H1 (cell line): Measurements from ENCODE around the gene FASLG. TPM values are rescaled to one million over a fixed set of nuclear protein-coding genes. Genes with fewer than 3 reads are reported as not detected.

Source experiments
- CTCF ChIA-PET: fragments of 300-600 bp; sonication (Branson Sonifier 250); formaldehyde crosslinking; loops from one replicate; lab custom pipeline; 2021; ENCODE audit not compliant: partially characterized antibody; lab: Charles Lee
- POLR2A ChIA-PET: fragments of 300-600 bp; sonication (Branson Sonifier 250); formaldehyde crosslinking; loops from one replicate; lab custom pipeline; 2021; ENCODE audit warnings: inconsistent platforms; ENCODE audit not compliant: partially characterized antibody; lab: Charles Lee
- DNase-seq, 2 experiments: peaks; one replicate each; pipeline versions ENCODE4 v3.0.0 to v3.0.0-alpha.2; 2010 to 2022; ENCODE audit warnings: low spot score in 2 of 2, low read depth in 1 of 2, mixed read lengths in 1 of 2
- FAIRE-seq: peaks from 2 replicates; lab custom pipeline; 2011; peaks lifted over from hg19 to GRCh38; lab: Jason Lieb, UNC
- H2AFZ ChIP-seq: 2 replicates; pipeline ENCODE4 v1.8.1; 2012; ENCODE audit warnings: low read length, inconsistent platforms
- H2AK5ac ChIP-seq: 2 replicates; pipeline ENCODE4 v1.6.1; 2013; ENCODE audit warnings: low read depth, low read length
- H2BK120ac ChIP-seq: replicated peaks from 2 replicates; pipeline ENCODE3; 2013; ENCODE audit warnings: low read depth, low read length, inconsistent platforms
- H2BK12ac ChIP-seq: 2 replicates; pipeline ENCODE4 v1.6.1; 2013; ENCODE audit warnings: low read depth, low read length
- H2BK15ac ChIP-seq: 2 replicates; pipeline ENCODE4 v1.6.1; 2013; ENCODE audit warnings: low read length
- H2BK20ac ChIP-seq: 2 replicates; pipeline ENCODE4 v1.6.1; 2013; ENCODE audit warnings: low read length
- H2BK5ac ChIP-seq: 2 replicates; pipeline ENCODE4 v1.6.1; 2013; ENCODE audit warnings: low read depth, low read length
- H3K14ac ChIP-seq: 2 replicates; pipeline ENCODE4 v1.6.1; 2013; ENCODE audit warnings: inconsistent platforms; ENCODE audit not compliant: insufficient read length
- H3K18ac ChIP-seq: 2 replicates; pipeline ENCODE4 v1.6.1; 2013; ENCODE audit warnings: low read length; ENCODE audit errors: extremely low read depth
- H3K23ac ChIP-seq: 2 replicates; pipeline ENCODE4 v1.6.1; 2013; ENCODE audit warnings: inconsistent platforms; ENCODE audit not compliant: insufficient read length
- H3K23me2 ChIP-seq: 2 replicates; pipeline ENCODE4 v1.6.1; 2013; ENCODE audit warnings: low read depth, low read length
- H3K27ac ChIP-seq: 2 replicates; pipeline ENCODE4 v1.6.1; 2011; ENCODE audit warnings: low read depth, low read length, inconsistent platforms
- H3K27me3 ChIP-seq, 4 experiments: replicated peaks in 1 of 4; 1 replicate in 1 of 4; 2 replicates in 3 of 4; pipeline versions ENCODE4 v1.6.1 to v1.8.1; 2011 to 2013; ENCODE audit warnings: low read length in 3 of 4, mild to moderate bottlenecking in 3 of 4, inconsistent platforms in 2 of 4, mixed read lengths in 2 of 4, moderate library complexity in 1 of 4; ENCODE audit not compliant: control insufficient read depth in 3 of 4, insufficient read depth in 3 of 4; ENCODE audit errors: extremely low read depth in 1 of 4
- H3K36me3 ChIP-seq, 4 experiments: 2 replicates each; pipeline versions ENCODE4 v1.6.1 to v1.8.1; 2011 to 2013; ENCODE audit warnings: mild to moderate bottlenecking in 4 of 4, low read length in 3 of 4, moderate library complexity in 2 of 4, control low read depth in 1 of 4, inconsistent platforms in 1 of 4; ENCODE audit not compliant: insufficient read depth in 4 of 4, control insufficient read depth in 2 of 4
- H3K4ac ChIP-seq: replicated peaks from 2 replicates; pipeline ENCODE3; 2013; ENCODE audit warnings: low read length, low read depth, mixed read lengths, inconsistent platforms; ENCODE audit not compliant: insufficient read length
- H3K4me1 ChIP-seq, 4 experiments: replicated peaks in 1 of 4; 1 replicate in 1 of 4; 2 replicates in 3 of 4; pipeline versions ENCODE4 v1.6.1 to v1.8.1; 2011 to 2013; ENCODE audit warnings: low read length in 3 of 4, inconsistent platforms in 2 of 4, mixed read lengths in 1 of 4; ENCODE audit not compliant: insufficient read depth in 4 of 4, control insufficient read depth in 3 of 4
- H3K4me2 ChIP-seq, 2 experiments: 2 replicates each; pipeline versions ENCODE4 v1.6.1 to v1.8.1; 2011 to 2013; ENCODE audit warnings: low read depth in 2 of 2, low read length in 2 of 2, control low read depth in 1 of 2, inconsistent platforms in 1 of 2, mild to moderate bottlenecking in 1 of 2; ENCODE audit not compliant: insufficient read depth in 1 of 2
- H3K4me3 ChIP-seq, 4 experiments: fragments of 200-600, 300-600 bp in 1 of 4; sonication (generic), shearing (Covaris generic), sonication (Bioruptor Twin) in 1 of 4; 2 replicates each; pipeline versions ENCODE4 v1.5.1 to v1.8.1; 2011 to 2016; ENCODE audit warnings: low read length in 4 of 4, low read depth in 3 of 4, control low read depth in 2 of 4, inconsistent platforms in 2 of 4, mild to moderate bottlenecking in 2 of 4, mixed read lengths in 1 of 4, moderate library complexity in 1 of 4; ENCODE audit not compliant: insufficient read depth in 2 of 4; ENCODE audit errors: extremely low read depth in 1 of 4
- H3K56ac ChIP-seq: replicated peaks from 2 replicates; pipeline ENCODE3; 2013; ENCODE audit warnings: low read depth, mild to moderate bottlenecking, mixed read lengths, low read length, inconsistent platforms; ENCODE audit not compliant: insufficient read length
- H3K79me1 ChIP-seq: 2 replicates; pipeline ENCODE4 v1.6.1; 2013; ENCODE audit warnings: low read depth, low read length, control low read depth
- H3K79me2 ChIP-seq, 2 experiments: 2 replicates each; pipeline versions ENCODE4 v1.6.1 to v1.8.1; 2012 to 2013; ENCODE audit warnings: low read length in 2 of 2, mild to moderate bottlenecking in 2 of 2, inconsistent platforms in 1 of 2; ENCODE audit not compliant: insufficient read depth in 2 of 2, control insufficient read depth in 1 of 2
- H3K9ac ChIP-seq, 4 experiments: replicated peaks in 1 of 4; 1 replicate in 1 of 4; 2 replicates in 3 of 4; pipeline versions ENCODE4 v1.6.1 to v1.8.1; 2011 to 2013; ENCODE audit warnings: low read depth in 3 of 4, low read length in 3 of 4, control low read depth in 2 of 4, mild to moderate bottlenecking in 2 of 4, moderate library complexity in 2 of 4, inconsistent platforms in 1 of 4; ENCODE audit errors: extremely low read depth in 1 of 4
- H3K9me3 ChIP-seq, 2 experiments: 2 replicates each; pipeline versions ENCODE4 v1.6.1 to v1.8.1; 2012 to 2013; ENCODE audit warnings: mild to moderate bottlenecking in 2 of 2, moderate library complexity in 2 of 2, control low read depth in 1 of 2, inconsistent platforms in 1 of 2, low read depth in 1 of 2, low read length in 1 of 2, mixed read lengths in 1 of 2; ENCODE audit not compliant: insufficient read depth in 2 of 2
- H4K20me1 ChIP-seq, 2 experiments: replicated peaks in 1 of 2; 2 replicates each; pipeline versions ENCODE3 to v1.8.1; 2011 to 2013; ENCODE audit warnings: inconsistent platforms in 2 of 2, low read length in 2 of 2, mild to moderate bottlenecking in 1 of 2; ENCODE audit not compliant: insufficient read depth in 2 of 2, control insufficient read depth in 1 of 2
- H4K5ac ChIP-seq: 2 replicates; pipeline ENCODE4 v1.6.1; 2013; ENCODE audit warnings: low read length, low read depth, mixed read lengths, inconsistent platforms; ENCODE audit not compliant: insufficient read length
- H4K8ac ChIP-seq: 2 replicates; pipeline ENCODE4 v1.8.0; 2013; ENCODE audit warnings: mild to moderate bottlenecking, moderate library complexity, low read length, inconsistent platforms; ENCODE audit not compliant: insufficient read depth; ENCODE audit errors: extremely low read depth
- H4K91ac ChIP-seq: replicated peaks from 2 replicates; pipeline ENCODE3; 2013; ENCODE audit warnings: low read length, mixed read lengths, inconsistent platforms; ENCODE audit not compliant: insufficient read length
- ASH2L ChIP-seq: fragments of 200-600, 300-600 bp; sonication (generic); IDR thresholded peaks from one replicate; pipeline ENCODE4 v1.7.1; 2017; ENCODE audit warnings: low read length
- BACH1 ChIP-seq: IDR thresholded peaks from 2 replicates; pipeline ENCODE4 v1.6.1; 2012; ENCODE audit warnings: low read length, improper control_type of control experiment
- BCL11A ChIP-seq, 2 experiments: IDR thresholded peaks; one replicate each; pipeline ENCODE4 v1.6.1; 2011; ENCODE audit warnings: low read depth in 2 of 2, low read length in 2 of 2, mild to moderate bottlenecking in 2 of 2
- BRCA1 ChIP-seq: IDR thresholded peaks from 2 replicates; pipeline ENCODE4 v1.6.1; 2012; ENCODE audit warnings: low read depth, low read length, improper control_type of control experiment
- FOSL1 ChIP-seq: IDR thresholded peaks from 2 replicates; pipeline ENCODE4 v1.6.1; 2011; ENCODE audit warnings: mild to moderate bottlenecking, low read depth, low read length, moderate library complexity; ENCODE audit not compliant: insufficient read depth
- JUND ChIP-seq: IDR thresholded peaks from 2 replicates; pipeline ENCODE4 v1.6.1; 2011; ENCODE audit warnings: mild to moderate bottlenecking, improper control_type of control experiment, low read length
- KDM5A ChIP-seq: fragments of 200-600 bp; IDR thresholded peaks from 2 replicates; pipeline ENCODE4 v1.7.1; 2012; ENCODE audit warnings: mild to moderate bottlenecking, low read length, inconsistent platforms, mixed read lengths
- PHF8 ChIP-seq: fragments of 200-600 bp; sonication (generic); conservative IDR thresholded peaks from 2 replicates; pipeline ENCODE4 v1.7.1; 2012; ENCODE audit warnings: low read depth, mild to moderate bottlenecking, inconsistent platforms, low read length, moderate library complexity
- POLR2AphosphoS5 ChIP-seq: IDR thresholded peaks from 2 replicates; pipeline ENCODE4 v1.6.1; 2011; ENCODE audit warnings: low read depth, low read length
- RFX5 ChIP-seq: IDR thresholded peaks from 2 replicates; pipeline ENCODE4 v1.6.1; 2011; ENCODE audit warnings: low read depth, low read length, improper control_type of control experiment, borderline replicate concordance
- RXRA ChIP-seq: IDR thresholded peaks from 2 replicates; pipeline ENCODE4 v1.6.1; 2011; ENCODE audit warnings: low read depth, mild to moderate bottlenecking, low read length, moderate library complexity; ENCODE audit not compliant: insufficient read depth
- TCF12 ChIP-seq: IDR thresholded peaks from 2 replicates; pipeline ENCODE4 v1.6.1; 2011; ENCODE audit warnings: low read depth, mild to moderate bottlenecking, low read length
- WGBS, 2 experiments: shearing (Covaris generic) in 1 of 2; methylation state at CpG; one replicate each; pipeline versions ENCODE4 v1.1.6 to v1.1.7; 2013 to 2015; ENCODE audit warnings: low lambda C conversion rate in 2 of 2, mixed read lengths in 2 of 2, inconsistent platforms in 1 of 2, low coverage in 1 of 2, missing lambda C conversion rate in 1 of 2; ENCODE audit not compliant: insufficient replicate concordance in 2 of 2, insufficient coverage in 1 of 2, insufficient read length in 1 of 2; ENCODE audit errors: extremely low coverage in 1 of 2, missing lambda C conversion rate in 1 of 2; 5-methylcytosine and 5-hydroxymethylcytosine counted together
- polyA plus RNA-seq, 7 experiments: library from polyadenylated mRNA; depleted of rRNA in 3 of 7; stranded (reverse) in 5 of 7; unstranded in 2 of 7; fragments of >200 nt in 5 of 7; fragments of 200-250 nt in 2 of 7; gene quantifications; 1 replicate in 5 of 7; 2 replicates in 1 of 7; 4 replicates in 1 of 7; pipeline versions ENCODE4 v1.2.1 to v1.2.3, GENCODE V29; 2011 to 2013; ENCODE audit warnings: missing spikeins in 2 of 7, mixed read lengths in 2 of 7
- total RNA-seq: library from RNA; stranded (reverse); fragmentation: NEBNext Ultra II Directional; extraction: Animal tissue kit (Norgen Biotek cat#: 25700); gene quantifications from 2 replicates; pipeline ENCODE4 v1.2.1, GENCODE V29; 2021
- TF ChIP-seq, protein P1 (sequence below): IDR thresholded peaks from 2 replicates; pipeline ENCODE4 v1.6.1; 2012; ENCODE audit warnings: inconsistent platforms
- TF ChIP-seq, protein P2 (sequence below): IDR thresholded peaks from 2 replicates; pipeline ENCODE4 v1.6.1; 2012; ENCODE audit warnings: inconsistent platforms

FASLG gene
- total and polyA plus RNA-seq, 2 of the 8 experiments (the other 6 are each of a cell fraction or from before 2014, with no cell fraction given), result not detected

DNA sequence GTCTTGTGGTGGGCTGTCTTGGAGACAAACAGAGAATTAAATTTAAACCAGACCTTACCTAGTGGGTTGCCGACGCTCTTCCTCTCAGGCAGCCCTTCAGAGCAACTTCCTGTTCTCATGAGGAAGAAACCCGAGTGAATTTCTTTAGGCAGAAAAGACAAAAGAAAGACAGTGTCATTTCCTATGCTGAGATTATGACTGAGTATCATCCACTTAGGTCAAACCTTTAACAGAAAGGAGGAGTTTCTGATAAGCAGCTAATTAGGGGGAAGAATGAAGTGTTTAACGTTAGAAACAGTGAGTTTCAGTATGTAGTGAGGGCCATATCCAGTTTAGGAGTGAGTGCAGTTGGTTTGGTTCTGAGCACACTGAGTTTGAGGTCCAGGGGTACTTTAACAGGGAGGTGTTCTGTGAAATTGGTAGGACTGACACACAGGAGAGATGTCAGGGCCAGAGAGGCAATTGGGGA is 38.7 kb downstream of the FASLG start:
- CTCF ChIA-PET, result no interaction called here
- TF ChIP-seq POLR2AphosphoS5 (no peak), BACH1 (no peak), ASH2L (no peak), BCL11A (IDR thresholded peaks at IDR 0.05; ENCODE audit: low read depth in 2 of 2, low read length in 2 of 2) (no peak), KDM5A (no peak), BRCA1 (no peak), RXRA (no peak), FOSL1 (no peak), JUND (no peak), RFX5 (no peak), TCF12 (no peak), PHF8 (no peak)
- TF ChIP-seq, protein P1, sequence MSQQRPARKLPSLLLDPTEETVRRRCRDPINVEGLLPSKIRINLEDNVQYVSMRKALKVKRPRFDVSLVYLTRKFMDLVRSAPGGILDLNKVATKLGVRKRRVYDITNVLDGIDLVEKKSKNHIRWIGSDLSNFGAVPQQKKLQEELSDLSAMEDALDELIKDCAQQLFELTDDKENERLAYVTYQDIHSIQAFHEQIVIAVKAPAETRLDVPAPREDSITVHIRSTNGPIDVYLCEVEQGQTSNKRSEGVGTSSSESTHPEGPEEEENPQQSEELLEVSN, result no peak
- TF ChIP-seq, protein P2, sequence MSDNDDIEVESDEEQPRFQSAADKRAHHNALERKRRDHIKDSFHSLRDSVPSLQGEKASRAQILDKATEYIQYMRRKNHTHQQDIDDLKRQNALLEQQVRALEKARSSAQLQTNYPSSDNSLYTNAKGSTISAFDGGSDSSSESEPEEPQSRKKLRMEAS, result no peak

More for the DNA sequence above, 38.7 kb downstream of the FASLG start:
- 92% methylated on average over 4 of the region's 4 CpGs; no CpG with 5 or more reads in 1 of the 2 experiments for WGBS, 2 experiments
- Histone ChIP-seq H3K9ac (no peak overlapping the region), H4K91ac (no peak overlapping the region), H2BK120ac (no peak overlapping the region), H3K79me2 (no peaks in the 10 kb centered on the region), H3K23me2 (no peaks in the 10 kb centered on the region; the same call in 1 of the 2 replicates), H2AFZ (peak overlapping the region; percentile 45; the same call in 1 of the 2 replicates), H2BK15ac (no peak overlapping the region), H3K36me3 (no peaks in the 10 kb centered on the region), H2BK5ac (no peak overlapping the region), H3K4ac (no peak overlapping the region), H3K18ac (no peak overlapping the region), H3K4me3 (no peak overlapping the region), H3K27me3 (no peaks in the 10 kb centered on the region), H2AK5ac (no peak overlapping the region), H3K9me3 (no peaks in the 10 kb centered on the region), H4K20me1 (no peaks in the 10 kb centered on the region), H3K4me2 (no peak overlapping the region), H3K27ac (no peak overlapping the region), H3K56ac (no peak overlapping the region), H2BK12ac (no peak overlapping the region), H3K4me1 (no peaks in the 10 kb centered on the region), H2BK20ac (no peak overlapping the region), H3K79me1 (no peaks in the 10 kb centered on the region), H4K8ac (no peak overlapping the region), H4K5ac (no peak overlapping the region), H3K23ac (no peak overlapping the region), H3K14ac (no peak overlapping the region)
- DNase-seq, result no peak
- no peak for FAIRE-seq
- POLR2A ChIA-PET, result no interaction called here
